ENCODE results near the gene TMEM123. TPM values are rescaled to one million over a fixed set of nuclear protein-coding genes. Genes with fewer than 3 reads are reported as not detected.

The TMEM123 gene
- total RNA-seq, 1 experiment from 2014 or later = 116 TPM

GRCh38 chr11:102488208-102488607 lies 35.6 kb upstream of the TMEM123 start (continued):
- TF ChIP-seq, protein P1, sequence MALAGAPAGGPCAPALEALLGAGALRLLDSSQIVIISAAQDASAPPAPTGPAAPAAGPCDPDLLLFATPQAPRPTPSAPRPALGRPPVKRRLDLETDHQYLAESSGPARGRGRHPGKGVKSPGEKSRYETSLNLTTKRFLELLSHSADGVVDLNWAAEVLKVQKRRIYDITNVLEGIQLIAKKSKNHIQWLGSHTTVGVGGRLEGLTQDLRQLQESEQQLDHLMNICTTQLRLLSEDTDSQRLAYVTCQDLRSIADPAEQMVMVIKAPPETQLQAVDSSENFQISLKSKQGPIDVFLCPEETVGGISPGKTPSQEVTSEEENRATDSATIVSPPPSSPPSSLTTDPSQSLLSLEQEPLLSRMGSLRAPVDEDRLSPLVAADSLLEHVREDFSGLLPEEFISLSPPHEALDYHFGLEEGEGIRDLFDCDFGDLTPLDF (CRISPR knock-in tag; IDR thresholded peaks at IDR 0.05) = no peak
- TF ChIP-seq, protein P2, sequence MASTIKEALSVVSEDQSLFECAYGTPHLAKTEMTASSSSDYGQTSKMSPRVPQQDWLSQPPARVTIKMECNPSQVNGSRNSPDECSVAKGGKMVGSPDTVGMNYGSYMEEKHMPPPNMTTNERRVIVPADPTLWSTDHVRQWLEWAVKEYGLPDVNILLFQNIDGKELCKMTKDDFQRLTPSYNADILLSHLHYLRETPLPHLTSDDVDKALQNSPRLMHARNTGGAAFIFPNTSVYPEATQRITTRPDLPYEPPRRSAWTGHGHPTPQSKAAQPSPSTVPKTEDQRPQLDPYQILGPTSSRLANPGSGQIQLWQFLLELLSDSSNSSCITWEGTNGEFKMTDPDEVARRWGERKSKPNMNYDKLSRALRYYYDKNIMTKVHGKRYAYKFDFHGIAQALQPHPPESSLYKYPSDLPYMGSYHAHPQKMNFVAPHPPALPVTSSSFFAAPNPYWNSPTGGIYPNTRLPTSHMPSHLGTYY (CRISPR knock-in tag; IDR thresholded peaks at IDR 0.05) = no peak

DNA sequence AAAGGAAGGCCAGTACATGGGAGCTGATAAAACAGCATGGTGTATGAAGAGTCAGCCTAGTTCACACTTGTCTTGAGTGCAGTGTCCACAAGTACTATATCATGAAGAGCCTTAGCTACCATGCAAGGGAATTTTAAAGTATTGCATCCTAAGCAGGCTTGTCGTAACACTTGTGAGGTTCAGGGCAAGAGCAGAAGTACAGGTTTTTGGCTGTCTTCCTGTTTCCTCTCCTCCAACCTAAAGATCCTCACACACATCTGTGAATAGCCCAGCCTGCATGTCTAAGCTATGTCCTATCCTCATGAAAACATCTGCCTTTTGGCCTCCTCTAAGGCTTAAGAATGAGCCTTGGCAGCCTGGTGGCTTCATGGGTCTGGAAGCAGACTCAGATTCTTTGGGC lies 34.6 kb upstream of the TMEM123 start:
- DNase-seq (ENCODE audit: low spot score) (no peak), ATAC-seq (no peak)
- Mint-ChIP-seq H3K36me3 (no peaks in the 10 kb centered on the region), H3K4me1 (peaks cover 3% of the 10 kb centered on the region; the same call in 1 of the 2 replicates), H3K27ac (no peak overlapping the region), H3K27me3 (ENCODE audit: low read depth) (no peaks in the 10 kb centered on the region), H3K4me3 (no peak overlapping the region), H3K9me3 (no peaks in the 10 kb centered on the region)
- ChIA-PET POLR2A (no interaction called here), CTCF (interaction anchor here (1.0 to 1.8 kb wide), 4 partner anchors 9 to 179 kb away, joined by 3 to 11 read pairs (median 6); no protein-coding TSS in a partner anchor)
- TF ChIP-seq E2F5 (CRISPR knock-in tag; IDR thresholded peaks at IDR 0.05) = no peak
- TF ChIP-seq USF1 (CRISPR knock-in tag; IDR thresholded peaks at IDR 0.05) = no peak
- TF ChIP-seq, protein P3, sequence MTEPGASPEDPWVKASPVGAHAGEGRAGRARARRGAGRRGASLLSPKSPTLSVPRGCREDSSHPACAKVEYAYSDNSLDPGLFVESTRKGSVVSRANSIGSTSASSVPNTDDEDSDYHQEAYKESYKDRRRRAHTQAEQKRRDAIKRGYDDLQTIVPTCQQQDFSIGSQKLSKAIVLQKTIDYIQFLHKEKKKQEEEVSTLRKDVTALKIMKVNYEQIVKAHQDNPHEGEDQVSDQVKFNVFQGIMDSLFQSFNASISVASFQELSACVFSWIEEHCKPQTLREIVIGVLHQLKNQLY (CRISPR knock-in tag; IDR thresholded peaks at IDR 0.05) = no peak
- TF ChIP-seq ELF4 (CRISPR knock-in tag; IDR thresholded peaks at IDR 0.05; ENCODE audit: low read depth) = no peak
- no peak for TF ChIP-seq NFYB (CRISPR knock-in tag; conservative IDR thresholded peaks at IDR 0.05; ENCODE audit: low read depth)
- no peak for TF ChIP-seq ZNF416 (CRISPR knock-in tag; IDR thresholded peaks at IDR 0.05)
- no peak for TF ChIP-seq MXD4 (CRISPR knock-in tag; IDR thresholded peaks at IDR 0.05; ENCODE audit: borderline replicate concordance)
- TF ChIP-seq CTCF (IDR thresholded peaks at IDR 0.05) = no peak
- TF ChIP-seq, protein P4, sequence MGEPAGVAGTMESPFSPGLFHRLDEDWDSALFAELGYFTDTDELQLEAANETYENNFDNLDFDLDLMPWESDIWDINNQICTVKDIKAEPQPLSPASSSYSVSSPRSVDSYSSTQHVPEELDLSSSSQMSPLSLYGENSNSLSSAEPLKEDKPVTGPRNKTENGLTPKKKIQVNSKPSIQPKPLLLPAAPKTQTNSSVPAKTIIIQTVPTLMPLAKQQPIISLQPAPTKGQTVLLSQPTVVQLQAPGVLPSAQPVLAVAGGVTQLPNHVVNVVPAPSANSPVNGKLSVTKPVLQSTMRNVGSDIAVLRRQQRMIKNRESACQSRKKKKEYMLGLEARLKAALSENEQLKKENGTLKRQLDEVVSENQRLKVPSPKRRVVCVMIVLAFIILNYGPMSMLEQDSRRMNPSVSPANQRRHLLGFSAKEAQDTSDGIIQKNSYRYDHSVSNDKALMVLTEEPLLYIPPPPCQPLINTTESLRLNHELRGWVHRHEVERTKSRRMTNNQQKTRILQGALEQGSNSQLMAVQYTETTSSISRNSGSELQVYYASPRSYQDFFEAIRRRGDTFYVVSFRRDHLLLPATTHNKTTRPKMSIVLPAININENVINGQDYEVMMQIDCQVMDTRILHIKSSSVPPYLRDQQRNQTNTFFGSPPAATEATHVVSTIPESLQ (CRISPR knock-in tag; IDR thresholded peaks at IDR 0.05) = no peak
- TF ChIP-seq, protein P5, sequence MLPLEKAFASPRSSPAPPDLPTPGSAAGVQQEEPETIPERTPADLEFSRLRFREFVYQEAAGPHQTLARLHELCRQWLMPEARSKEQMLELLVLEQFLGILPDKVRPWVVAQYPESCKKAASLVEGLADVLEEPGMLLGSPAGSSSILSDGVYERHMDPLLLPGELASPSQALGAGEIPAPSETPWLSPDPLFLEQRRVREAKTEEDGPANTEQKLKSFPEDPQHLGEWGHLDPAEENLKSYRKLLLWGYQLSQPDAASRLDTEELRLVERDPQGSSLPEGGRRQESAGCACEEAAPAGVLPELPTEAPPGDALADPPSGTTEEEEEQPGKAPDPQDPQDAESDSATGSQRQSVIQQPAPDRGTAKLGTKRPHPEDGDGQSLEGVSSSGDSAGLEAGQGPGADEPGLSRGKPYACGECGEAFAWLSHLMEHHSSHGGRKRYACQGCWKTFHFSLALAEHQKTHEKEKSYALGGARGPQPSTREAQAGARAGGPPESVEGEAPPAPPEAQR (CRISPR knock-in tag; IDR thresholded peaks at IDR 0.05) = no peak
- TF ChIP-seq, protein P6, sequence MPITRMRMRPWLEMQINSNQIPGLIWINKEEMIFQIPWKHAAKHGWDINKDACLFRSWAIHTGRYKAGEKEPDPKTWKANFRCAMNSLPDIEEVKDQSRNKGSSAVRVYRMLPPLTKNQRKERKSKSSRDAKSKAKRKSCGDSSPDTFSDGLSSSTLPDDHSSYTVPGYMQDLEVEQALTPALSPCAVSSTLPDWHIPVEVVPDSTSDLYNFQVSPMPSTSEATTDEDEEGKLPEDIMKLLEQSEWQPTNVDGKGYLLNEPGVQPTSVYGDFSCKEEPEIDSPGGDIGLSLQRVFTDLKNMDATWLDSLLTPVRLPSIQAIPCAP (CRISPR knock-in tag; IDR thresholded peaks at IDR 0.05) = no peak
